Gastroesophageal sphincter (tissue), 3 donors: ENCODE results near the gene BTRC.

Experiments used
- CTCF ChIP-seq, 4 experiments: fragments of 200-600 bp in 2 of 4; fragments of 450-650 bp in 2 of 4; sonication (generic) in 1 of 4; IDR thresholded peaks; one replicate each; pipeline ENCODE4 v1.5.1; 2017 to 2019; ENCODE audit warnings: antibody characterized with exemption in 4 of 4, mild to moderate bottlenecking in 2 of 4, moderate library complexity in 2 of 4
- EP300 ChIP-seq: sonication (generic); formaldehyde crosslinking; IDR thresholded peaks from one replicate; pipeline ENCODE4 v1.6.1; 2017; ENCODE audit warnings: antibody characterized with exemption, mild to moderate bottlenecking
- POLR2A ChIP-seq, 2 donors: fragments of 450-650 bp; IDR thresholded peaks; one replicate each; pipeline ENCODE4 v1.6.1; 2017; ENCODE audit warnings: antibody characterized with exemption in 2 of 2, mild to moderate bottlenecking in 2 of 2, moderate library complexity in 1 of 2
- POLR2AphosphoS5 ChIP-seq: sonication (generic); formaldehyde crosslinking; IDR thresholded peaks from one replicate; pipeline ENCODE4 v1.6.1; 2017; ENCODE audit warnings: antibody characterized with exemption

GRCh38 chr10:101572126-101572525 lies 218.2 kb downstream of the BTRC start:
- TF ChIP-seq CTCF (IDR thresholded peaks at IDR 0.05) (no peak), POLR2A (IDR thresholded peaks at IDR 0.05) (no peak), POLR2AphosphoS5 (no peak), EP300 (no peak)
